ENCODE results near the gene CTTNBP2.

The CTTNBP2 gene

DNA sequence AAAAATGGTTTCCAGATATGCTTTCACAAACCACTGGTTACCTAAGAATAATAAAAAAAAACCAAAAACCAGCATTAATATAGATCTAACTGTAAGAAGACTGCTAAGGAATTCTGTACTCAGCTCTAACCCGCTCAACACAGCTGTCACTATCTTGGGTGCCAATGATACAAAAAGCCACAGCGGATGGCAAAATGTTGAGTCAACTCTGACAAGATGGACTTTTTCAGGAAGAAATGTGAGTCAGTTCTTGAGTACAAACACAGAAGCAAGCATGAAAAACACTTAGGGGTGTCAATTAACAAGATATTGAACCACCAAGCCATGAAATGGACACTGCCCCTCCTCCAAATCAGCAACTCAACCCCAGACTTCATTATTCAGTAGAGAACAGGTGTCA, 55.0 kb downstream of the CTTNBP2 start:
- DNase-seq (ENCODE audit: low spot score): no peak

DNA sequence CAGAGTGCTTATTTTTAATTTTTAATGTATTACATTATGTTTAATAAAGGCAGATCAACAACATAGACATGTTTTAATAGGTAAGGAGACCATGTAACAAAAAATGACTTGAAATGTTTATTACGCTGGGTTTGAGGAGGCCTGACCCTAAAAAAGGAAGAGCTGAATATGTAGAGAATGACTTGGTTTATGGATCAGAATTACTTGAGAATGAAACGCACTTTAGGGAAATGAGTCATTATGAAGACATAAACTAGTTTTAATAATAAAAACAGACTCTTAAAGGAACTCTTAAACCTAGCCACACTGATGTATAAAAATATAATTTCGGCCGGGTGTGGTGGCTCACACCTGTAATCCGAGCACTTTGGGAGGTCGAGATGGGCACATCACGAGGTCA, 56.5 kb downstream of the CTTNBP2 start:
- no peak for DNase-seq (ENCODE audit: low spot score)

DNA sequence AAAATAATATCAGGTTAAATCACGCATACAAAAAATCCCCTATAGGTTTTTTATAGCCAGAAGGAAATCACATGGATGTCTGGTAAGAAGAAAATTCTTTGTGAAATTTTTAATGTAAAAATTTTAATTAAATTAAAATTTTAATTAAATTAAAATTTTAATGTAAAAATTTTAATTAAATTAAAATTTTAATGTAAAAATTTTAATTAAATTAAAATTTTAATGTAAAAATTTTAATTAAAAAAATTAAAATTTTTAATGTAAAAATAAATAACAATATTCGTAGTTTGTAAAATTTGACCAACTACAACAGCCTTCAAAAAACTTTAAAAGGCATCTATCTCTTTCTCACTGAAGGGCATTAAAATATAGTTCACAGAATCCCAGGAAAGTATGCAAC, 61.5 kb downstream of the CTTNBP2 start:
- DNase-seq (ENCODE audit: low spot score): no peak

GRCh38 chr7:117810642-117811512, 62.4 kb downstream of the CTTNBP2 start:
- no peak for DNase-seq (ENCODE audit: low spot score)

DNA sequence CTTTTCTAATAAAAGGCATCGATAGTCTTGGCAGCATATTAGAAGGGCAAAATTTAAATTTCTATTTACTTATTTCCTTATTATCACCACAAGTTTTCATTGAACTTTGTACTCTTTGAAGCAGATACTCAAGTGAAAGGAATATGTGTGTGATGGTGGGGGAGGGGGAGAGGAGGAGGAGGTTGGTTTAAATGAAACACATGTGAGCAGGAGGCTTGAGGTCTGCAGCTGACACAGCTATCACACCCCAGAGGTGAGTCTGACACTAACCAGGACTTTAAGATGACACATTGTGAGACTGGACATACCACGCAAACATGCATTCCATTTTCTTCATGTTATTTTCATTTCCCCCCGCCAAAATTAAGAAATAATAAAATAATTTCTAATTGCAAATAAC, 63.3 kb downstream of the CTTNBP2 start:
- DNase-seq (ENCODE audit: low spot score): no peak

DNA sequence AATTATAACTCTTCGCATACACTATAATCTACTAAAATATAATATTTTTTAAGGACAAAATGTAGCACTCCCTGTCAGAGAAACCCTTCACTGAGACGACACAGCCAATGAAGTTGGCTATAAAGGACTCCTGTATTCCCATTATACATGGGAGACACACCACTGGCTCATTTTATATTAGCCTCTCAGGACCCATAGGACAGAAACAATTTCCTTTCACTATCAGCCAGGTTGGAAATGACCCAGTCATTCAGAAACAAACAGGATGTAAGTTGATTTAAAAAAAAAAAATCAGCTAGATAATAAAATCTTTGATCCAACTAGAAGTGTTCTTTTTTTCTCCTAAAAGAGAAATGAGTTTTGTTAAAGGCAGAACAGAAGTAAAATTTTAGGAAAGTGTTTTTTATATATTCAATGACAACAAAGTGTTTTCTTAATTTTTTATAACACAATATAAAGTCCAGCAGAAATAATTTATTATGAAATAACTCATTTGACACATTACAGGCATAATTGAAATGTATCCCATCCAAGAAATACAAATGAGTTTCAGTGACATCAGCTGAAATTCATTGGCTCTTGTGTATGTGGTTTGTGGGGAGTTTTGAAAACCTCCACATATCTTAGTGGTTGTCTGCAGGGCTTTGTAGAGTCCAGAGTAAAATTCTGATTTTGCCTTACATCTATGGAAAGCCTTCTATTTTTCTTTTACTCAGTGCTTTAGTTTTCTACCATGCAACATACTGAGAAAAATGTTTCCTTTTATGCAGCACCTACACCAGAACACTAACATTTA, 64.1 kb downstream of the CTTNBP2 start:
- DNase-seq (ENCODE audit: low spot score): no peak

DNA sequence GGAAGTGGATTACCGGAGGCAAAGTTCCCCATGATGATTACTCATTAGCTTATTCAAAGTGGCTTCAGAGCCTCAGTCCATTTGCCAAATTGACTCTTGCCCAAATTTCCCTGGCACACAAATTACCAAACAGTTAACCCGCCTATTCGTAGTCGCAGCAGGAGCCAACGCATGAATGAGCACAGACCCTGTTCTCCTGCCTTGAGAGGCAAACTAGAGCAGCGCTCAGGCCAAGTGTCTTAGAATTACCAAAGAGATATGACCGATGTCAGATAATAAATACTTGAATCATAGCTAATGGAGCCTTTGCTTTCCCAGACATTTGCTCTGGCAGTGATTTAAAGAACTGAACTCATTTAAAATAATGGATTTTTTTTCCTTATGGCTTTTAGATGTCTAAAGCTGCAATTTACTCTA, 64.9 kb downstream of the CTTNBP2 start:
- no peak for DNase-seq (ENCODE audit: low spot score)

GRCh38 chr7:117807676-117808075, 65.6 kb downstream of the CTTNBP2 start:
- DNase-seq (ENCODE audit: low spot score): no peak

DNA sequence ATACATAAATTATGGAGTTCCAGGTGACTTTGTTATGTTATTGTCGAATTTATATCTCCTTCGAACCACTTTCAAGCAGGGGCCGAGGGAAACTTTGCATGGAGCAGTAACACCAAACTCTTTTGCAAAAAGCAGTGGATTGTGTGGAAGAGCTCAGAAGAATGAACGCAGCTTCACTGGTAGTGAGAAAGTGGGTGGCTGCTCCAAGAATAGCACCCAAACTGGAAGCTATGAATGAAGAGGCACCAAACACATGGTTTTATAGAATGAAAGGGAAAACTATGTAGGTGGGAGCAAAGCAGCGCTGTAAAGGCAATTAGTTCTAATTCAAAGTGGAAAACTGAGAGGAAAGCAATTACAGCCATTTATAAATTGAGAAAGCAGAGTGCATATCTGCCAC, 67.2 kb downstream of the CTTNBP2 start:
- no peak for DNase-seq (ENCODE audit: low spot score)

DNA sequence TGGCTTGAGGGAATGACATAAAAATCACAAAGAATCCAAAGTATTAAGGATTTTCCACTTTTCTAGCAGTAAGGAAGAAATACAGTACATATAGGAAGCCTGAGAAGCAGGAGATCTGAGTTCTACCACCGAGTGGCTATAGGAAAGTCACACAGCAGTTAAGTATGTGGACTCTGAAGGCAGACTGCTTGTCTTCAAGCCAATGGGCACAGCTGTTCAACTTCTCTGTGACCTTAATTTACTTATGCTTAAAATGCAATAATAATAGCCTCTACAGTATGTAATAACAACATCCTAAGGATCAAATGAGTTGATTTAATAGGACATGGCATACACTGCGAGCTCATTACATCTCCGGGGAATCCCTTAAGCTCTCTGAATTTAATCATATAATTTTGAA, 68.0 kb downstream of the CTTNBP2 start:
- DNase-seq (ENCODE audit: low spot score): no peak

DNA sequence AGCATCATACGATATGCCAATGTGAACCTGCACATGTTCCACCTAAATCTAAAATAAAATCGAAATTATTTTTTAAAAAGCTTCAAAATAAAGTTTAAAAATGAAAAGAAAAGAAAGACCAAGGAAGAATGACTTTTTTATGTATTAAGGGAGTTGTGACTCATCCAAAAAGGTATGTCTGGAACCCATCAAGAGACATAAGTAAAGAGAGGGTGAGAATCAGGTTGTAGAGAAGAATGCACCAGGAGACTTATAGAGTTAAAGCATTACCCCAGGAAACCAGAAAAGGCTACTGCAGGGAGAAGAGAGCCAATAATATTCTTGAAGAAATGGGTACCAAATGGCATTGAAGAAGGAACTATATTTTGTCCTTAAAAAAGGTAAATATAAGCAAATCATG, 69.8 kb downstream of the CTTNBP2 start:
- DNase-seq (ENCODE audit: low spot score): no peak

GRCh38 chr7:117802660-117803059, 70.6 kb downstream of the CTTNBP2 start:
- no peak for DNase-seq (ENCODE audit: low spot score)

DNA sequence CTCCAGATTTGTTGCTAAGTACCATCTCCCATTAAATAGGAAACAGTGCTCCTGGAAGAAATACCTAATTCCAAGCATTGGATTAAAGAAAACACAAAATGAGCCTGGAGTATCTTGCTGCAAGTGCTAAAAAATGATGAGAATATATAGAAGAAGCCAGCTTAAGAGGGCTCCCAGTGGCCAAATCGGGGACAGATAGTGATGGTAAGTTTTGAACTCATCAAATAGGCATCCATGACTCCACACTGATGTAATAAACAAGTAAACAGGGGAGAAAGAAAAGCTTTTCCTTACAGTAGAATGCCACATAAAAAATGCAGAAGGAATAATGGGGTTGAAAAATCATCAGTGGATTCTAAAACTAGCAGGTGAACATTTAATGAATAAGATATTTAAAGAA, 72.4 kb downstream of the CTTNBP2 start:
- DNase-seq (ENCODE audit: low spot score): no peak

DNA sequence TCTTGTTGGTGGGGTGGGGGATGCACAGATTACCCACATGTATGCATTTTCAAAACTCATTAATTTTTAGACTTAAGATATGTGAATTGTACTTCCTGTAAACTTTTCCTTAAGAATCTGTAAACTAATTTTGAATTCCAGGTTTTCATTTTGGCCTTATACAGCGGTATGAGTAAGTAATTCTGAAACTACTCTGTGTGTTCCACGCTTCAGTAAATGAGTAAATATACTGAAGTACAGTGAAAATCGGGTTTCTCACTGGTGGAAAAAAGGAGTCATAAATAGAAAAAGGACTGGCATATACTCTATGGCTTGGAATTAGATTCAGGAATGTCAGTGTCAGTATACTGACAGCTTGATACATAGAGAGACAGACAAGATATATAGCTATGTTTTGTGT, 72.8 kb downstream of the CTTNBP2 start:
- no peak for DNase-seq (ENCODE audit: low spot score)

DNA sequence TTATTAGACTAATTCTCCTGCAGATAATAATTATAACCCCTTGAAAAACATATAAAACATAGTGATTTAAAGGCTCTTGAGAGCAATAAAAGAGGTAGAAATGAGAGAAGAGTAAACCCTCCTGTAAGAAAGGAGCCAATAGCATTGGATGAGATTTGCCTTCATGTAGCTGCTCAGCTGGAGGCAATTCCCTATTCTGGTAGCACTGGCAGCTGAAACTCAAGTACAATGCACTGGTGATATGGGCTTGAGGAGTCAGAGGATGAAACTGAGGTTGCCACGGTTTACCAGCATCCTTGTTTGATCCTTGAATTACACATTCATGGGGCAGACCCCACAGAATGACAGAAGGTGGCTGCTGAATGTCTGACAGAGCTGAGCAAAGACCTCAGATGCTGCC, 76.4 kb downstream of the CTTNBP2 start:
- no peak for DNase-seq (ENCODE audit: low spot score)

GRCh38 chr7:117793976-117794375, 79.3 kb downstream of the CTTNBP2 start:
- DNase-seq (ENCODE audit: low spot score): no peak

DNA sequence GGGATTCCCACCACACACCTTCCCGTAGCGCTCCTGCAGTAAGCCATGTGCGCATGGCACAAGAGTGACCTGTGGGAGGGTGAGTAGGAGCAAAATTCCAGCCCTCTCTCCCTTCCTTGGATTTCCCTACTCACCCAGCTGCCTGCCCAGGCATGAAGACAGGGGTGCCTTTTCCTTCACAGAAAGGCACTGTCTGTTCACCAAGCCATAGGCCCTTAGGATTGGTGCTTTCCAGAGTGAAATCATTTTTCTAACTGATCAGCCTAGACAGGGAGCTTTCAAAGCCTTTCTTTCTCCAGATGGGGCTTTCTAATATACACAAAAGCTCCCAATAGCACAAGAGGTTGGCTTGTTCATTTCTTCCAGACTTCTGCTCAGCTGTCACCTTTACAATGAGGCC, 79.7 kb downstream of the CTTNBP2 start:
- no peak for DNase-seq (ENCODE audit: low spot score)

GRCh38 chr7:117791877-117792780, 81.1 kb downstream of the CTTNBP2 start:
- no peak for DNase-seq (ENCODE audit: low spot score)

GRCh38 chr7:117790731-117791130, 82.5 kb downstream of the CTTNBP2 start:
- no peak for DNase-seq (ENCODE audit: low spot score)

DNA sequence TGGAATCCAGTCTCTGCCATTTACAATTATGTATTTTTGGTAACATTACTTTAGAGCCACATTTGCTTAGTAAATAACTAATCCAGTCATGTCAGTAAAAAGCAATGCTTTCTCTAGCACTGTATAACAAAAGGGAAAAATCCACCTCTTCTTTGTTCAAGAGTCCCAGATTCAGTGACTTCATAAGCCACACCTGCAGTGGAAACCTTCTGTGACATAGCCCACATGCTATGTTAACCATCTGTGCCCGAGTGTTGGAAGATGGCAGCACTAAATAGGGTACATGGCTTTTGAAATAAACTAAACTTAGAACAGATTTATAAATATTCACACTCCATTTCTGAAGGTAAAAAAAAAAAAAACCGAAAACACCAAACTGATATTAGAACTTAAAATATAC, 83.0 kb downstream of the CTTNBP2 start:
- no peak for DNase-seq (ENCODE audit: low spot score)

- no peak for DNase-seq (ENCODE audit: low spot score)
These were observed 87.8 kb downstream of the CTTNBP2 start for GRCh38 chr7:117785431-117785830.

DNA sequence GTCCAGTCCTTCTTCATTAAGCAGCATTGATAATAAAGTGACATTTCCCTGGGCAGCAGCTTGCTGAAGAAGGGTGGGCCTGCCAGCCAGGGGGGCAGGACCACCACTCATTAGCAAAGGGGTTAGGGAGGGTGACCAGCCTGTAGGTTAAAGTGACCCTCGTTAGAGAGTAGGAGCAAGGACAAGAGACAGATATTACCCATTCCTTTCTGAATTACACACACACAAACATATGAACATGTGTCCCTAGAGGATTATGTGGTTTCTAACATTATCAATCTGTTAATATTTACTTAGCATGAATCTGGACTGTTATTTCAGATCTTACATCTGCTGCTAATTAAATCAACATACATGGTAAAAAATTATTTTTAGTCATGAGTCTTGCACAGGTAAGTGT, 88.9 kb downstream of the CTTNBP2 start:
- DNase-seq (ENCODE audit: low spot score): no peak

Data from germinal center (tissue), 1 donor.